Psoas muscle (tissue), 8 donors: ENCODE results near the gene MRPL54. TPM values are rescaled to one million over a fixed set of nuclear protein-coding genes. Genes with fewer than 3 reads are reported as not detected.

Experiments
- ATAC-seq, 4 donors: fragments of 200-7000 bp; cut with Tn5 transposase; one replicate each; pipeline ENCODE4 v1.9.1; 2020; ENCODE audit warnings: moderate library complexity in 3 of 4, mild to moderate bottlenecking in 2 of 4
- DNase-seq, 2 donors: peaks; one replicate each; pipeline ENCODE4 v3.0.0-alpha.2; 2020
- H3K27ac ChIP-seq: fragments of 200-600 bp; one replicate; pipeline ENCODE4 v1.8.0; 2022
- H3K27me3 ChIP-seq, 3 donors: fragments of 200-600 bp in 1 of 3; one replicate each; pipeline versions ENCODE4 v1.6.1 to v1.8.0; 2013 to 2022; ENCODE audit warnings: low read length in 2 of 3, mild to moderate bottlenecking in 2 of 3, moderate library complexity in 1 of 3; ENCODE audit not compliant: insufficient read depth in 3 of 3
- H3K36me3 ChIP-seq, 2 donors: fragments of 200-600 bp in 1 of 2; one replicate each; pipeline versions ENCODE4 v1.6.1 to v1.8.0; 2013 to 2022; ENCODE audit warnings: low read depth in 1 of 2, mild to moderate bottlenecking in 1 of 2, moderate library complexity in 1 of 2; ENCODE audit not compliant: insufficient read depth in 1 of 2
- H3K4me1 ChIP-seq: fragments of 200-600 bp; one replicate; pipeline ENCODE4 v1.8.0; 2022
- H3K4me3 ChIP-seq: fragments of 200-600 bp; one replicate; pipeline ENCODE4 v1.8.0; 2022; ENCODE audit warnings: mild to moderate bottlenecking
- H3K9me3 ChIP-seq: fragments of 200-600 bp; one replicate; pipeline ENCODE4 v1.8.0; 2022
- CTCF ChIP-seq: fragments of 200-600 bp; IDR thresholded peaks from one replicate; pipeline ENCODE4 v1.8.0; 2022; ENCODE audit warnings: antibody characterized with exemption
- WGBS, 3 donors: extraction: QIAGEN DNeasy Blood & Tissue Kit; methylation state at CpG; one replicate each; pipeline versions ENCODE4 v1.1.6 to v1.1.7; 2013; 5-methylcytosine and 5-hydroxymethylcytosine counted together
- intact Hi-C, 2 donors: fragments of 100-400 bp; cut with DNase I; formaldehyde crosslinking; loops; one replicate each; pipeline versions ENCODE4 v1.11.0 to v1.14.2; 2022
- polyA plus RNA-seq, 3 donors: library from polyadenylated mRNA; stranded (reverse); fragments of 200-250 nt; gene quantifications; one replicate each; pipeline ENCODE4 v1.2.3, GENCODE V29; 2013
- total RNA-seq, 4 donors: library from RNA; stranded (reverse); fragmentation: NEBNext Ultra II Directional in 2 of 4; extraction: Animal tissue kit (Norgen Biotek cat#: 25700) in 2 of 4; gene quantifications; one replicate each; pipeline versions ENCODE4 v1.2.1 to v1.2.4, GENCODE V29; 2021 to 2023
- donor health status: healthy with polysubstance abuse.
- donor health status: DM: no; HTN: no; CAD: no; lungs with moderate emphysema.
- donor health status: Bipolar disorder and iron deficiency.
- donor health status: healthy.
- donor health status: DM: yes; HTN: yes; CAD: no.
- donor health status: DM: no; HTN: no; CAD: no.
- donor health status: DM: no; HTN: no; CAD: no.
- donor health status: DM: yes; HTN: yes; CAD: no.

The MRPL54 gene
- total and polyA plus RNA-seq, 7 donors, result 35.2 to 81.3 (median 51.6) TPM

DNA sequence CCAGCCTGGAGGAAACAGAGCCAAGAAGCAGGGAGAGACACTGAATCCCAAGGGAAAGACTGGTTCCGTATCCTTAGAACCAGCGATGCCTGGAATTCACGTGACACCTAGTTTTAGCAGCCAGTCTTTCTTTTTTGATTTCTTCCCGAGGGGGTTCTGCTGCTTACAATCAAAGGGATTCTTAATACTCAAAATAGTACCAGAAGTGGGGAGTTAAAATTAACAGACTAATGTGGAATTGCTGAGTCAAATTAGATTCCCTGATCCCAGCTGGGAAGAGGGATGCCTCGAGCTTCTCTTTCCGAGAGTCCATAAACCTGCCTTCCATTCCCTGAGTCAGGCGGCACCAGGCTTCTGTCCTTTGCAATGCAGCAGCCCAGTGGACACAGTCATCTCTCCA, 28.5 kb downstream of the MRPL54 start:
- Histone ChIP-seq H3K9me3 (no peaks in the 10 kb centered on the region), H3K36me3 (no peaks in the 10 kb centered on the region), H3K4me3 (no peak overlapping the region), H3K27me3 (peaks cover 0 to 27% (median 6%) of the 10 kb centered on the region in 3 donors), H3K27ac (no peak overlapping the region), H3K4me1 (no peaks in the 10 kb centered on the region)
- 64 to 73% (median 68%) methylated on average over 7 of the region's 7 CpGs for WGBS, 3 donors
- DNase-seq (no peak), ATAC-seq (no peak)
- TF ChIP-seq CTCF, result no peak
- intact Hi-C loops, result no loop called here

DNA sequence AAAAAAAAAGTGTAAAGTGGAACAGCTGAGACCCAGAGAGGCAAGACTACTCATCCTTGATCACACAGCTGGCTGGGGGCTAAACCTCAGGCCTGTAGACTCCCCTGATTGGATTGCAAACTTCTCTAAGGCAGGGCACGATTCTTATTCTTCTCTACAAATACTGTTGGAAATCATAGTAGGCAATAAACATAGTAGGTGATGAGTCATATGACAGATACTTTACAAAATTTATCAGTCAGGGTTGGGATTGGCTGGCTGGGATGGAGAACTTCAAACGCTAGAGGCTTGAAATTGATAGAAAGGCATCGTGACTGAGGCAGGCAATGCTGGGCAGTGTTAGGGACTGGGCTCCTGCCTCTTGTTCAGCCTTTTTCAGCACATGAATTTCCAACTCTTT, 29.6 kb downstream of the MRPL54 start:
- no peaks in the 10 kb centered on the region for H3K4me1 ChIP-seq
- no peak for DNase-seq
- no peak for ATAC-seq
- 65 to 86% (median 72%) methylated on average over 3 of the region's 3 CpGs for WGBS, 3 donors
- H3K27ac ChIP-seq, result no peak overlapping the region
- no peaks in the 10 kb centered on the region for H3K36me3 ChIP-seq
- intact Hi-C loops, result no loop called here
- no peaks in the 10 kb centered on the region for H3K9me3 ChIP-seq
- peaks cover 0 to 17% (median 6%) of the 10 kb centered on the region in 3 donors for H3K27me3 ChIP-seq
- no peak for TF ChIP-seq CTCF
- no peak overlapping the region for H3K4me3 ChIP-seq

GRCh38 chr19:3793799-3794198, 31.3 kb downstream of the MRPL54 start:
- Histone ChIP-seq H3K27me3 (peaks cover 0 to 10% (median 4%) of the 10 kb centered on the region in 3 donors), H3K9me3 (no peaks in the 10 kb centered on the region), H3K27ac (no peak overlapping the region), H3K36me3 (no peaks in the 10 kb centered on the region), H3K4me1 (no peaks in the 10 kb centered on the region), H3K4me3 (no peak overlapping the region)
- DNase-seq (no peak), ATAC-seq (no peak)
- no peak for TF ChIP-seq CTCF
- WGBS, 3 donors, result 86 to 98% (median 89%) methylated on average over 3 of the region's 3 CpGs
- intact Hi-C loops, result no loop called here

- intact Hi-C loops, result no loop called here
- ATAC-seq, result no peak
- no peaks in the 10 kb centered on the region for H3K4me1 ChIP-seq
Measured at GRCh38 chr19:3796358-3796757, 33.9 kb downstream of the MRPL54 start.

More at GRCh38 chr19:3796358-3796757, 33.9 kb downstream of the MRPL54 start:
- no peak overlapping the region for H3K27ac ChIP-seq
- no peak for DNase-seq
- H3K9me3 ChIP-seq, result no peaks in the 10 kb centered on the region
- no peaks in the 10 kb centered on the region for H3K36me3 ChIP-seq
- WGBS, 3 donors, result 90 to 93% (median 92%) methylated on average over 2 of the region's 2 CpGs
- H3K4me3 ChIP-seq, result no peak overlapping the region
- peaks cover 0 to 23% (median 1%) of the 10 kb centered on the region in 3 donors for H3K27me3 ChIP-seq
- no peak for TF ChIP-seq CTCF
